GM12874 (cell line): Measurements from ENCODE around the gene POLR3K.
A peak's percentile ranks its signal among the peaks of the same experiment; 100 is the strongest.

Experiments
- CTCF ChIP-seq: IDR thresholded peaks from 2 replicates; pipeline ENCODE4 v1.5.1; 2011; ENCODE audit warnings: low read depth, mild to moderate bottlenecking, control low read depth, low read length, moderate library complexity; ENCODE audit not compliant: insufficient read depth

Gene POLR3K

DNA sequence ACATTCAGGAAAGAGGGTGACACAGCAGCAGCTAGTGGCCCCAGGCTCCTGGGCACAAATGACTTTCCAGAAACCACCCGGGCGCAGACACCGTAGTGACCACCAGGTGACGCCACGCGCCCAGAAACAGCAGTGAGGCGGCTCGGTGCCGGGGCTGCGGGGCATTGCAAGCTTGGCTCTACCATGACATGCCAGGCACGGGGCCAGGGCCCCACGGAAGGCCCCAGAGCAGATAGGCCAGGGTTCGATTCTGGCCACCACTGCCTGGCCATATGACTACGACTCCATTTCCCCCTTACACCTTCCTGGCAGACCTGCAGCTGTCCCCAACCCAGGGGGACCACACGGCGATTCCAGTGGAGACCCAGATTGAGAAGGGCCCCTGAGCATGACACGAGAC lies 12.3 kb upstream of the POLR3K start:
- TF ChIP-seq CTCF = peak; percentile 98

GRCh38 chr16:64914-65255 lies 11.5 kb upstream of the POLR3K start:
- no peak for TF ChIP-seq CTCF

DNA sequence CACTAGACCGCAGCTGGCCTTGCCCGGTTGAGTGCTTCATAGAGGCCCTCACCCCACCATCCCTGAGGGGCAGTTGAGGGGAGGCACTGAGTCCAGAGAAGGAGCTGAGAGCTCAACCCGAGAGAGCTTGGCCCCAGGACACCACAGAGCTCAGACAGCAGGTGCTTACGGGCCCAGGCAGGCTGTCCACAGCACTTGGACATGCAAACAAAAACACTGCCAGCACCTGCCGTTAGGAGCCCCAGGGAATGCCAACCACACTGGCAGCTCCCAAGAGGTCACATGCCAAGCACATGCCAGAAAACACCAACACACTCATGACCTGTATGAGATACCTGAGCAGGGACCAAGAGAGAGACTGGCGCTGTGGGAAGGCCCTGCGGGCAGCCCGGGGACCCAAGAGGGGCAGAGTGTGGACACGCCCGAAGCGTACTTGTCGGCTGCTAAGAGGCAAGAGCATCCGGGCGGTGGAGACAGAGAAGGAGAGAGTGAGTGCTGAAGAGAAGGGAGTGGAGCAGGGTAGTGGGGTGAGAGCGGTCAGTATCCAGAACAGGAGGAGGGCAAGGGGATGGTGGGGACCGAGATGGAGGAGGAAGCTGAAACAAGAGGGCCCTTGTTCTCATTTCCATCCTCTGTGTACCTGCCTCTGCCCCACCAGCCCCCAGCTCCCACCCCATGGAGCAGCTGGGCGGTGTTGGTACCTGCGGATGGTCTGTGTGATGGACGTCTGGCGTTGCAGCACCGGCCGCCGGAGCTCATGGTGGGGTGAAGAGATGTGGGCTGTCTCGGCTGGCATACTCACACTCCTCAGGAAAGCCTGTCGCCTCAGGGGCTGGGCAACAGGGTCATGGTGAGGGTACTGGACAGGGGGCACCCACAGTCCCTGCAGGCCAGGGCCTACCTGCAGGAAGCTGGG lies 10.8 kb upstream of the POLR3K start:
- no peak for TF ChIP-seq CTCF

DNA sequence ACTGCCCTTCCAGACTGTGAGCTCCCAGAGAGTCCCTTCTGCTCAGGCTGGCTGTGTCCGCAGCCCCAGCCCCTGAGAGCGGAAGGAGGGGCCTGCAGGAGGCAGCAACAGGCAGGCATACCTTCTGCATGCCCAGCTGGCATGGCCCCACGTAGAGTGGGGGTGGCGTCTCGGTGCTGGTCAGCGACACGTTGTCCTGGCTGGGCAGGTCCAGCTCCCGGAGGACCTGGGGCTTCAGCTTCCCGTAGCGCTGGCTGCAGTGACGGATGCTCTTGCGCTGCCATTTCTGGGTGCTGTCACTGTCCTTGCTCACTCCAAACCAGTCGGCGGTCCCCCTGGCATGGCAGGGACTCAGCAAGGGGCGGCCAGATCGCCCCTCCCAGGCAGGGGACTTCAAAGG lies 10.1 kb upstream of the POLR3K start:
- TF ChIP-seq CTCF = no peak

- no peak for TF ChIP-seq CTCF
Measured at GRCh38 chr16:62968-63391, 9.6 kb upstream of the POLR3K start.

DNA sequence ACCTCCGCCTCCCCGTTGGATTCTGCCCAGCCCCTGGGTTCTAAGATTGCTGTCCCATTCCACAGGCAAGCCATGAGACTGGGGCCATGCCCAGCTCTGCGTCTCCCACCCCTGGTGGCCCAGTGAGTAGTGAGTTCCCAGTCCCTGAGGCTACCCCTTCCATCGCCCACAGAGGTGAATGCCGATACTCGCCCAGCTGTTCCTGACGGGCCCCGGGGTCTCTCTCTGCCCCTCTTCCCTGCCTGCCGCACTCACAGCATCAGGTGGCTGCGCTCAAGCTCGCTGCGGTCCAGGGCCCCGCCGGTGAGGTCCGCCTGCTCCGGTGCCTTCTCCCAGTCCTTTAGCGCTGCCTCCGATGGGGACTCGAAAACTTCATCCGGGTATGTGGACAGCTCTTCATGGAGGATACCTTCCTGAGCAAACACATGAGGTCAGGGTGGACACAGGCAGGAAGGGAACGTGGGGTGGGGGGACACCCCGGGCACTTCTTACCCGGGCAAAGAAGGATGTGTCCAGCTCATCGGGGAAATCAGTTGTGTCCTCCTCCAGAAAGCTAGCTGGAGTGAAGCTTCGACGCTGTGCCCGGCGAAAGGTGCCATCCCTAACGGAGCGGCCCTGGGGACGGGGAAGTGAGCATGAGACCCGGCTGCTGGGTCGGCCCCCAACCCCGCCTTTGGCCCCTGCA lies 9.0 kb upstream of the POLR3K start:
- TF ChIP-seq CTCF = no peak

GRCh38 chr16:61879-62281 lies 8.5 kb upstream of the POLR3K start:
- no peak for TF ChIP-seq CTCF
